Amniotic stem cell (primary cell): Measurements from ENCODE around the gene NPSR1.
"Not testable (repeated sequence)": the region's sequence is repeated elsewhere in the genome, so short reads cannot be mapped to it uniquely, and the experiment has no call there.

Source experiments
- DNase-seq: peaks from one replicate; lab custom pipeline; 2025; lab: John Stamatoyannopoulos, UW

Gene NPSR1

DNA sequence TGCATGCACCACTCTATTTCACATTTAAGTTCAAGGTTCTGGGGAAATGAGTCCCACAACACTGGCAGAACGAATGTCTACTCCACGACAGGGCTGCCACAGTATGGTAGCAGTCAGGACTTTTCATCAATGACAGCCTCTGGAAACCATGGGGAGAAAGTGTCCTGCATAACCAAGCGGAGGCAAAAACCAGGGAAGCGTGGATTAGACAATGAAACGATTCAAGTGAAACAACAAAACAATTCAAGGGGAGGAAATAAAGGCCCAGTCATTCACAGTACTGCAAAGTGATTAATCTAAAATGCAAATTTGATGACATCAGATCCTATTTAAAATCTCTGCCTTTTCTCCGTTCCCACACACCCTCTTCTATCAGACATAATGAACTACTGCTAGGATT is 211.0 kb downstream of the NPSR1 start:
- DNase-seq, result no peak

DNA sequence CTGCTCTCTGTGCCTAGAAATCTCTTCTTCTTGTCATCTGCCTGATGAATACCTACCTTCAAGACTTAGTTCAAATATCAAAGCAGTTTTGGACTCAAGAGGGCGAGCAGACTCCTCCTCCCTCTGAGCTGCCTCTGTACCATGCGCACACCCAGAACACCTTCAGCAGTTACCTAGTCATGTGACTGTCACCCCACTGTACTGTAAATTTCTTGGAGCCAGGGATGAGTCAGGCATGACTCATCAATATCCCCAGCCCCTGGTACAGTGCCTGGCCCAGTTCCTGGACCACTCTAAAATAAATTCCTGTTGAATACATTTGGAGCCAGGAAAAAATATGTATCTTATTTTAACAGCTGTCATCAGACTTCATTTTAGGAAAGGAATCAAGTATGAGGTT is 212.0 kb downstream of the NPSR1 start:
- not testable (repeated sequence) for DNase-seq

GRCh38 chr7:34874329-34874728 is 216.3 kb downstream of the NPSR1 start:
- DNase-seq, result not testable (repeated sequence)

GRCh38 chr7:34875481-34875880 is 217.5 kb downstream of the NPSR1 start:
- no peak for DNase-seq

DNA sequence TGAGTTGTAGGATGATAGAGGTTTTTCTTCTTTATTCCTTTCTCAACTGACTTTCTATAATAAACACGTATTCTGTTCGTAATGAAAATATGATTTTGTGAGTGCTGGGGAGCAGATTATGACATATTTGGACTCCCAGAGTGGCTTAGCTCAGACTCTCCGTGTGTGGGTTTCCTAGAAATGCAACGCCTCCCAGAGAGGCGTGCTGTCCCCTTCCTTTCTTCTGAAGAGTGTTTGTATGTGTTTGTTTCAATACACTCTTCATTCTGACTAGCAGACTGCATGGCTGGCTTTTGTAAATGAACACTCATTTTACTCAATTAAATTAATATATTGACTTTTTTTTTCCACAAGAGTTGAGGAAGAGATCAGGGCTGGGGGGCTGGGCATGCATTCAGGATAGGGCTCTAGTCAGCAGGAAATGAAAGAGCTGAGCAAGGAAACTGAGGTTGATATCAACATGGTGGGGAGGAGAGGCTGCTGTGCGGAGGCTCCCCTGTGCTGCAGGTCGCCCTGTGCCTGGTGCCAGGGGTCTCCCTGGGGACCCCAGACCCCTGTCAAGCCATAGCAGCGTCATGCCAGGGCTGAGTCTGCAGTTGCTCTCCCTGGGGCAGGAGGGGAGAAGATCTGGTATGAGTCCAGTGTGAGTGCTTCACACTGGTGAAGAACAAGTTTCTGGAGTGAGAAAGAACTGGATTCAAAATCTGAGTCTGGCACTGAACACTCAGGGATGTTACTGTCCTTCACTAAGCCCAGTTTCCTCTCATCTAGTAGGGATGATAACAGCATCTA is 221.1 kb downstream of the NPSR1 start:
- DNase-seq, result not testable (repeated sequence)

- DNase-seq, result no peak
These were observed 221.9 kb downstream of the NPSR1 start for GRCh38 chr7:34879871-34880270.

DNA sequence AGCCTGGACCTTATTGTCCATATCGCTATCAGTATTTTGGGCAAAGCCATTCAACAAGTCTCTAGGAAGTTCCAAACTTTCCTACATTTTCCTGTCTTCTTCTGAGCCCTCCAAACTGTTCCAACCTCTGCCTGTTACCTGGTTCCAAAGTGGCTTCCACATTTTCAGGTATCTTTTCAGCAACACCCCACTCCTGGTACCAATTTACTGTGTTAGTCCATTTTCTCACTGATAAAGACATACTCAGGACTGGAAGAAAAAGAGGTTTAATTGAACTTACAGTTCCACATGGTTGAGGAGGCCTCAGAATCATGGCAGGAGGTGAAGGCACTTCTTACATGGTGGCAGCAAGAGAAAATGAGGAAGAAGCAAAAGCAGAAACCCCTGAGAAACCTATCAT is 225.8 kb downstream of the NPSR1 start:
- DNase-seq, result not testable (repeated sequence)

- no peak for DNase-seq
These were observed 228.8 kb downstream of the NPSR1 start for GRCh38 chr7:34886856-34887255.

DNA sequence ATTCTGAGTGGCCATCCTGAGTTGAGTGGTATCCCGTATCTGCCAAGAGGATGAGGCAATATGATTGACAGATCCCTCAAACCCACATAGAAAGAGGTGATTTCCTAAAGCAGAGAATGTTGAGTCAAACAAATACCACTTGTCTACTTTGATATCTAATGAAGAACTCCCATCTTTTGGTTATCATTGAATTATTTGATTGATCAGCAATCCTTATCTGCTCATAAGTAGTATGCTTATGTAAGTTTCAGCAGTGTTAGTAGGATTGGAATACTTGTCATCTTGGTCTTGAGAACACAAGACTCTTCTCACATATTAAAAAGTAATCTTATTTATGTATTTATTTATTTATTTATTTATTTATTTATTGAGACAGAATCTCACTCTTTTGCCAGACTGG is 231.9 kb downstream of the NPSR1 start:
- DNase-seq, result no peak

- DNase-seq, result no peak
These were observed 237.2 kb downstream of the NPSR1 start for GRCh38 chr7:34895202-34895601.
